ENCODE measurements around the gene GTF2A1L.
"Not testable (repeated sequence)": the region's sequence is repeated elsewhere in the genome, so short reads cannot be mapped to it uniquely, and the experiment has no call there.

Gene GTF2A1L

GRCh38 chr2:48607307-48608014 is 10.2 kb upstream of the GTF2A1L start:
- DNase-seq (ENCODE audit: low read depth), result no peak

- DNase-seq (ENCODE audit: low read depth), result no peak
Observed at GRCh38 chr2:48613211-48613610, 4.4 kb upstream of the GTF2A1L start.

GRCh38 chr2:48614581-48614980 is 3.1 kb upstream of the GTF2A1L start:
- DNase-seq (ENCODE audit: low read depth), result not testable (repeated sequence)

GRCh38 chr2:48619526-48619925 is 1.9 kb downstream of the GTF2A1L start:
- DNase-seq (ENCODE audit: low read depth), result no peak

- no peak for DNase-seq (ENCODE audit: low read depth)
Observed at GRCh38 chr2:48620604-48621003, 2.9 kb downstream of the GTF2A1L start.

- not testable (repeated sequence) for DNase-seq (ENCODE audit: low read depth)
Observed at GRCh38 chr2:48622691-48623090, 5.0 kb downstream of the GTF2A1L start.

GRCh38 chr2:48624696-48625095 is 7.0 kb downstream of the GTF2A1L start:
- DNase-seq (ENCODE audit: low read depth), result no peak

GRCh38 chr2:48626047-48626446 is 8.4 kb downstream of the GTF2A1L start:
- DNase-seq (ENCODE audit: low read depth), result no peak

GRCh38 chr2:48633143-48633542 is 15.5 kb downstream of the GTF2A1L start:
- no peak for DNase-seq (ENCODE audit: low read depth)

- DNase-seq (ENCODE audit: low read depth), result no peak
Observed at GRCh38 chr2:48635786-48636185, 18.1 kb downstream of the GTF2A1L start.

GRCh38 chr2:48638261-48638660 is 20.6 kb downstream of the GTF2A1L start:
- DNase-seq (ENCODE audit: low read depth), result no peak

GRCh38 chr2:48651158-48651790 is 33.6 kb downstream of the GTF2A1L start:
- peak; percentile 74 for DNase-seq (ENCODE audit: low read depth)

- no peak for DNase-seq (ENCODE audit: low read depth)
Observed at GRCh38 chr2:48668992-48669391, 51.3 kb downstream of the GTF2A1L start.

- no peak for DNase-seq (ENCODE audit: low read depth)
Observed at GRCh38 chr2:48673581-48673980, 55.9 kb downstream of the GTF2A1L start.

- no peak for DNase-seq (ENCODE audit: low read depth)
Observed at GRCh38 chr2:48674933-48675332, 57.3 kb downstream of the GTF2A1L start.

GRCh38 chr2:48677450-48677849 is 59.8 kb downstream of the GTF2A1L start:
- DNase-seq (ENCODE audit: low read depth), result no peak

- no peak for DNase-seq (ENCODE audit: low read depth)
Observed at GRCh38 chr2:48685126-48685525, 67.5 kb downstream of the GTF2A1L start.

- DNase-seq (ENCODE audit: low read depth), result no peak
Observed at GRCh38 chr2:48691935-48692691, 74.5 kb downstream of the GTF2A1L start.

GRCh38 chr2:48693066-48693465 is 75.4 kb downstream of the GTF2A1L start:
- no peak for DNase-seq (ENCODE audit: low read depth)

GRCh38 chr2:48693645-48694044 is 76.0 kb downstream of the GTF2A1L start:
- DNase-seq (ENCODE audit: low read depth), result no peak

GRCh38 chr2:48694149-48694548 is 76.5 kb downstream of the GTF2A1L start:
- DNase-seq (ENCODE audit: low read depth), result no peak

GRCh38 chr2:48695991-48696390 is 78.3 kb downstream of the GTF2A1L start:
- no peak for DNase-seq (ENCODE audit: low read depth)

GRCh38 chr2:48696881-48697280 is 79.2 kb downstream of the GTF2A1L start:
- no peak for DNase-seq (ENCODE audit: low read depth)

Data from fibroblast of the conjunctiva (primary cell).